Gastrocnemius medialis (tissue), 4 donors: Measurements from ENCODE around the gene CCDC169. TPM values are rescaled to one million over a fixed set of nuclear protein-coding genes. Genes with fewer than 3 reads are reported as not detected.

ENCODE experiments used
- ATAC-seq, 2 donors: fragments of 150-250 bp; one replicate each; pipeline ENCODE4 v1.9.1; 2016
- DNase-seq, 2 donors: peaks; one replicate each; pipeline ENCODE4 v3.0.0-alpha.2; 2019
- H3K27ac ChIP-seq, 4 donors: fragments of 200-600 bp; sonication (generic); 1 replicate in 1 of 4; 2 replicates in 3 of 4; pipeline ENCODE4 v1.5.1; 2016 to 2018; ENCODE audit warnings: mild to moderate bottlenecking in 2 of 4, moderate library complexity in 1 of 4
- H3K27me3 ChIP-seq, 3 donors: fragments of 200-600 bp; sonication (generic) in 2 of 3; 1 replicate in 1 of 3; 2 replicates in 2 of 3; pipeline versions ENCODE4 v1.5.1 to v1.6.0; 2016 to 2019; ENCODE audit warnings: mild to moderate bottlenecking in 1 of 3, moderate library complexity in 1 of 3
- H3K36me3 ChIP-seq, 2 donors: fragments of 200-600 bp; sonication (generic) in 1 of 2; one replicate each; pipeline ENCODE4 v1.5.1; 2017 to 2018
- H3K4me1 ChIP-seq, 2 donors: fragments of 200-600 bp; sonication (generic) in 1 of 2; one replicate each; pipeline ENCODE4 v1.5.1; 2016 to 2017; ENCODE audit warnings: mild to moderate bottlenecking in 2 of 2
- H3K4me3 ChIP-seq, 4 donors: fragments of 200-600 bp; sonication (generic) in 3 of 4; 1 replicate in 1 of 4; 2 replicates in 3 of 4; pipeline ENCODE4 v1.5.1; 2016 to 2019; ENCODE audit warnings: mild to moderate bottlenecking in 2 of 4
- H3K9me3 ChIP-seq, 3 donors: fragments of 200-600 bp; sonication (generic) in 2 of 3; 1 replicate in 1 of 3; 2 replicates in 2 of 3; pipeline ENCODE4 v1.5.1; 2016 to 2019
- CTCF ChIP-seq, 5 experiments: fragments of 450-650 bp in 3 of 5; fragments of 200-600 bp in 2 of 5; sonication (generic) in 2 of 5; IDR thresholded peaks in 4 of 5; conservative IDR thresholded peaks in 1 of 5; 1 replicate in 4 of 5; 2 replicates in 1 of 5; pipeline ENCODE4 v1.5.1; 2016 to 2019; ENCODE audit warnings: antibody characterized with exemption in 5 of 5, mild to moderate bottlenecking in 3 of 5, moderate library complexity in 3 of 5
- POLR2A ChIP-seq, 2 donors: fragments of 450-650 bp; IDR thresholded peaks; one replicate each; pipeline ENCODE4 v1.6.1; 2017; ENCODE audit warnings: antibody characterized with exemption in 2 of 2, mild to moderate bottlenecking in 2 of 2, moderate library complexity in 2 of 2
- in situ Hi-C, 4 donors: fragments of 200-750 bp; cut with MboI; loops; one replicate each; pipeline versions ENCODE4 v1.15.0 to v1.8.0; 2017; ENCODE audit warnings: low sequenced_read_pairs in 4 of 4
- intact Hi-C: fragments of 100-400 bp; cut with DNase I; formaldehyde crosslinking; loops from one replicate; pipeline ENCODE4 v1.15.1; 2023; ENCODE audit warnings: low total_unique reads
- total RNA-seq, 4 donors: library from RNA; depleted of rRNA; stranded (reverse); fragments of >200 nt; gene quantifications; one replicate each; pipeline versions ENCODE4 v1.1.0 to v1.2.3, GENCODE V29; 2016

Gene CCDC169
- total RNA-seq, 4 donors from 2014 or later: 0.10 to 1.7 TPM; not detected in 2

DNA sequence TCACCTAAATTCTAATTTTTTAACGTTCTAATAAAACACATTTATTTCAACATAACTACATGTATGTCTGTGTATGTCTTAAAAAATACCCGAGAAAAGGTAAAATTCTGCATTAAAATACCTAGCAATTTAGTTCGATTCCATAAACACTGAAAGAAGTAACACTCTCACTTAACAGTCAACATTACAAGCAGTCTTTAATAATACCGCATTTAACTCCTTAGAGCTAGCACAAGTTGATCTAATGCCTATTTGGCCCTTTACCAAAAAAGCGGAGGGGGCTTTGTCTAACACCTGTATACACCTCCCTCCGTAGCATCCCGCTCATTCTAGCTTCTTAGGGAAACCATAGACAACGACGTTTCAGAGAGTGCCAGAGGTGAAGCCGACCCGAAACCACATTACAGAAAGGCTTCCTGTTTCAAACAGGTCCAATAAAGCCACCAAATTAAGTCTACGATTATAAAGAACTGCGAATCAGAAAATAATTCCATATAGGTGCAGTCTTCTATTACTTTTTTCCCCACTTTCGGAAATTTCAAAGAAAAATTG is 47.3 kb upstream of the CCDC169 start:
- Histone ChIP-seq H3K9me3 (no peaks in the 10 kb centered on the region), H3K4me1 (peaks cover 10 to 21% of the 10 kb centered on the region in 2 donors), H3K4me3 (peak overlapping the region; percentile 76 to 85 (median 80)), H3K27me3 (no peaks in the 10 kb centered on the region), H3K36me3 (no peaks in the 10 kb centered on the region), H3K27ac (peak overlapping the region; percentile 90 to 97 (median 94))
- ATAC-seq (no peak), DNase-seq (no peak)
- TF ChIP-seq CTCF (IDR thresholded peaks at IDR 0.05 in 4 of 5, conservative IDR thresholded peaks at IDR 0.05 in 1 of 5) (no peak), POLR2A (IDR thresholded peaks at IDR 0.05) (no peak)
- in situ Hi-C loops (loop anchor here in 1 of 4 donors (25.0 kb wide), 1 partner anchor 642 kb away; the partner anchor contains the start of gene ALG5), intact Hi-C loops (loop anchor here (5.0 kb wide), 3 partner anchors 48 to 652 kb away; partner anchors contain the start of genes ALG5 and CCDC169)

GRCh38 chr13:36344173-36344572 is 46.6 kb upstream of the CCDC169 start:
- DNase-seq (peak in 1 of 2 donors; percentile 35), ATAC-seq (no peak)
- Histone ChIP-seq H3K36me3 (no peaks in the 10 kb centered on the region), H3K27ac (peak overlapping the region; percentile 90 to 97 (median 94)), H3K27me3 (no peaks in the 10 kb centered on the region), H3K9me3 (no peaks in the 10 kb centered on the region), H3K4me3 (peak overlapping the region; percentile 76 to 85 (median 80)), H3K4me1 (peaks cover 10 to 29% of the 10 kb centered on the region in 2 donors)
- intact Hi-C loops: no loop called here
- in situ Hi-C loops: loop anchor here in 1 of 4 donors (25.0 kb wide), 1 partner anchor 643 kb away; the partner anchor contains the start of gene ALG5
- TF ChIP-seq POLR2A (IDR thresholded peaks at IDR 0.05) (no peak), CTCF (IDR thresholded peaks at IDR 0.05 in 4 of 5, conservative IDR thresholded peaks at IDR 0.05 in 1 of 5) (no peak)

DNA sequence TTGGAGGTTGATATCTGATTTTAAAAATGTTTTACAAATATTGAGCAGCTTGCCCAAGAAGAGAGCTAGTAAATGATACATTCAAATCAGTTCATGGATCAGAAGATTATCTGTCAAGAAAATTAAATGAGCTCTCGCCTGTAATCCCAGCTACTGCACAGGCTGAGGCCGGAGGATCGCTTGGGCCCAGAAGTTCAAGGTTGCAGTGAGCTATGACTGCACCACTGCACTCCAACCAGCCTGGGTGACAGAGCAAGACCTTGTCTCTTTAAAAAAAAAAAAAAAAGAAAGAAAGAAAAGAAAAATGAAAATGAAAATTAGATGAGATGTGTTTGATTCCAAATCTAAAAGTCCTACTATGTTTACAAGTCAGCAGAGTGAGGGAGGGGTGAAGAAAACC is 46.2 kb upstream of the CCDC169 start:
- in situ Hi-C loops (loop anchor here in 1 of 4 donors (25.0 kb wide), 1 partner anchor 644 kb away; the partner anchor contains the start of gene ALG5), intact Hi-C loops (no loop called here)
- H3K4me1 ChIP-seq: peaks cover 10 to 33% of the 10 kb centered on the region in 2 donors
- DNase-seq (no peak), ATAC-seq (no peak)
- H3K9me3 ChIP-seq: no peaks in the 10 kb centered on the region
- no peaks in the 10 kb centered on the region for H3K36me3 ChIP-seq
- peak overlapping the region in 1 of 4 donors; percentile 77 for H3K4me3 ChIP-seq
- H3K27me3 ChIP-seq: no peaks in the 10 kb centered on the region
- H3K27ac ChIP-seq: peak overlapping the region; percentile 90 to 97 (median 94)
- no peak for TF ChIP-seq POLR2A (IDR thresholded peaks at IDR 0.05)
- TF ChIP-seq CTCF (IDR thresholded peaks at IDR 0.05 in 4 of 5, conservative IDR thresholded peaks at IDR 0.05 in 1 of 5): no peak

DNA sequence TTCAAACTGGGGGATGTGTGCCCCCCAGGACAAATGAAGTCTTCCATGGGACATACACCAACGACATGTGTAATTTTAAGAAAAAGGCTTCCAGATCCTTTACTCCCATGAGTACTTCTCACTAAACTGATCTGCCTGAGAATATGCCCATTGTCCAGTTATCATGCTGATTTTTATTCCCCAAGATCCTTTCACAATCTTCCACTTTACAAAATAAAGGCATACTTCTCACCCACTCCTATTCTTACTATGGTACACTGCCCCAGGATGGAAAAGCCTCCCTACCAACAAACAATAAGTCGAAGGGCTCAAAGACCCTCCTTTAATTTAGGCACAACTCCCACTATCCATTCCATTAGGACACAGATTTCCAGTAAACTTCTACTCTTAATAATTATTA is 45.1 kb upstream of the CCDC169 start:
- no peak overlapping the region for H3K27ac ChIP-seq
- peaks cover 10 to 37% of the 10 kb centered on the region in 2 donors for H3K4me1 ChIP-seq
- in situ Hi-C loops (loop anchor here in 1 of 4 donors (25.0 kb wide), 1 partner anchor 645 kb away; the partner anchor contains the start of gene ALG5), intact Hi-C loops (no loop called here)
- H3K9me3 ChIP-seq: no peaks in the 10 kb centered on the region
- no peak overlapping the region for H3K4me3 ChIP-seq
- no peak for TF ChIP-seq CTCF (IDR thresholded peaks at IDR 0.05 in 4 of 5, conservative IDR thresholded peaks at IDR 0.05 in 1 of 5)
- DNase-seq (no peak), ATAC-seq (no peak)
- H3K36me3 ChIP-seq: no peaks in the 10 kb centered on the region
- no peaks in the 10 kb centered on the region for H3K27me3 ChIP-seq
